Calu3 (cell line): ENCODE measurements around the gene CEP128. TPM values are rescaled to one million over a fixed set of nuclear protein-coding genes. Genes with fewer than 3 reads are reported as not detected.
A peak's percentile ranks its signal among the peaks of the same experiment; 100 is the strongest.

Source experiments
- BruUV-seq: library from RNA; stranded (reverse); fragments of 400-500 nt; replicated peaks from 2 replicates; lab custom pipeline; 2021; lab: Mats Ljungman, UMichigan
- CTCF ChIA-PET: fragments of 300-600 bp; sonication (Branson Sonifier 250); formaldehyde crosslinking; loops from one replicate; lab custom pipeline; 2022; ENCODE audit warnings: antibody characterized with exemption; lab: Charles Lee
- DNase-seq: peaks from one replicate; pipeline ENCODE4 v3.0.0; 2022
- H3K27ac Mint-ChIP-seq: one replicate; pipeline ENCODE4 v1.8.0; 2022; ENCODE audit warnings: mixed read lengths; ENCODE audit not compliant: unreplicated experiment
- H3K27me3 Mint-ChIP-seq: one replicate; pipeline ENCODE4 v1.8.0; 2022; ENCODE audit warnings: mixed read lengths; ENCODE audit not compliant: unreplicated experiment
- H3K36me3 Mint-ChIP-seq: one replicate; pipeline ENCODE4 v1.8.0; 2022; ENCODE audit warnings: mild to moderate bottlenecking, moderate library complexity, mixed read lengths; ENCODE audit not compliant: insufficient read depth, unreplicated experiment
- H3K4me1 Mint-ChIP-seq: one replicate; pipeline ENCODE4 v1.8.0; 2022; ENCODE audit warnings: mild to moderate bottlenecking, low read depth, mixed read lengths; ENCODE audit not compliant: unreplicated experiment
- H3K4me3 Mint-ChIP-seq: one replicate; pipeline ENCODE4 v1.8.0; 2022; ENCODE audit warnings: mild to moderate bottlenecking, low read depth, moderate library complexity, mixed read lengths; ENCODE audit not compliant: unreplicated experiment
- H3K9me3 Mint-ChIP-seq: one replicate; pipeline ENCODE4 v1.8.0; 2022; ENCODE audit warnings: low read depth, mixed read lengths; ENCODE audit not compliant: unreplicated experiment
- intact Hi-C: fragments of 100-400 bp; cut with micrococcal nuclease; formaldehyde crosslinking; loops from one replicate; pipeline ENCODE4 v1.10.0; 2022; ENCODE audit not compliant: unreplicated experiment
- total RNA-seq: library from RNA; stranded (reverse); gene quantifications from 2 replicates; pipeline ENCODE4 v1.2.3, GENCODE V29; 2022
- TF ChIP-seq, protein P1 (sequence below): fragments of 200-600 bp; IDR thresholded peaks from one replicate; pipeline ENCODE4 v1.8.0; 2022; ENCODE audit warnings: antibody characterized with exemption; ENCODE audit not compliant: unreplicated experiment

The CEP128 gene
- total RNA-seq, 1 experiment from 2014 or later = 22.9 TPM

DNA sequence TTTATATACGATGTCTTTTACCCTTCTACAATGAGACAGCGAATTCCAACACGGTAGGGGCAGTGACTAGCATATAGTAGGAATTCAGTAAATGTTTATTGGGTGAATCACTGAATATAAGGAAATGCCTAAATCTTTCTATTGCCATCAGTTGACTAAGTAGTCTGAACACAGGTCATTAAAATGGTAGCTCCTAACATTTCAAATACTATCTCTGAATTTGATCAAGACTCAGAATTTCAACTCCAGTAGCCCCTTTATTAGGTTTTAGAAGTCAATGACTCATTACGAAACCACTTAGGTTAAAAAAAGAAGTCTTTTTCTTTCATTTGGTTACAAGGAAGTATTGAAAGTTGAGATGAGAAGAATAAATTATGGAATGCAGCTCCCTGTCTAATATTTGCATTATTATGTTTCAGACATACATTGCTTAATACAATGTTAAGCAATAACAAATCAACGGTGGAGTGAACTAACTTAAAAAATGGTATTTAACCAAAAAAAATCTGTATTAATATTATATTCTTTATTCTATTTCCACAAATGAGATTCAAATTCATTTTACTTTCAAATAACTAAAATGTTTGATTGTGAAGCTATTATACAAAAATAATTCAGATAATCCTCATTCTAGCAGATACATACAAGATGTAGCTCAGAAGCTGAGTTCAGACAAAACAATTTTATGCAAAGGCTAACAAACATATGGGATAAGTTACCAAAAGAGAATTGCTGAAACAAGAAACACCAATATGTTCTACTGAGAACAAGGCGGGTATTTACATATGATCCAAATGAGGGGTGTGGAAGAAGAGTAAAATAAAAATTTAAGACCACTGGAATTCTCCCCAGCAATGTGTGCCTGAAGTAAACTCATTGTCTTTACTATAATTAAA lies 302.7 kb downstream of the CEP128 start:
- intact Hi-C loops = no loop called here
- peak overlapping the region; percentile 97 for H3K27ac Mint-ChIP-seq
- DNase-seq = peak; percentile 21
- BruUV-seq = no TSS peak
- H3K27me3 Mint-ChIP-seq = no peaks in the 10 kb centered on the region
- peak overlapping the region; percentile 42 for H3K4me3 Mint-ChIP-seq
- peaks cover 49% of the 10 kb centered on the region for H3K4me1 Mint-ChIP-seq
- no peaks in the 10 kb centered on the region for H3K9me3 Mint-ChIP-seq
- CTCF ChIA-PET = interaction anchor here (0.8 kb wide), 1 partner anchor 53 kb away, joined by 4 read pairs; no protein-coding TSS in a partner anchor
- H3K36me3 Mint-ChIP-seq = peaks cover 5% of the 10 kb centered on the region
- TF ChIP-seq, protein P1, sequence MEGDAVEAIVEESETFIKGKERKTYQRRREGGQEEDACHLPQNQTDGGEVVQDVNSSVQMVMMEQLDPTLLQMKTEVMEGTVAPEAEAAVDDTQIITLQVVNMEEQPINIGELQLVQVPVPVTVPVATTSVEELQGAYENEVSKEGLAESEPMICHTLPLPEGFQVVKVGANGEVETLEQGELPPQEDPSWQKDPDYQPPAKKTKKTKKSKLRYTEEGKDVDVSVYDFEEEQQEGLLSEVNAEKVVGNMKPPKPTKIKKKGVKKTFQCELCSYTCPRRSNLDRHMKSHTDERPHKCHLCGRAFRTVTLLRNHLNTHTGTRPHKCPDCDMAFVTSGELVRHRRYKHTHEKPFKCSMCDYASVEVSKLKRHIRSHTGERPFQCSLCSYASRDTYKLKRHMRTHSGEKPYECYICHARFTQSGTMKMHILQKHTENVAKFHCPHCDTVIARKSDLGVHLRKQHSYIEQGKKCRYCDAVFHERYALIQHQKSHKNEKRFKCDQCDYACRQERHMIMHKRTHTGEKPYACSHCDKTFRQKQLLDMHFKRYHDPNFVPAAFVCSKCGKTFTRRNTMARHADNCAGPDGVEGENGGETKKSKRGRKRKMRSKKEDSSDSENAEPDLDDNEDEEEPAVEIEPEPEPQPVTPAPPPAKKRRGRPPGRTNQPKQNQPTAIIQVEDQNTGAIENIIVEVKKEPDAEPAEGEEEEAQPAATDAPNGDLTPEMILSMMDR = no peak

- CTCF ChIA-PET = interaction anchor here (0.8 kb wide), 1 partner anchor 52 kb away, joined by 4 read pairs; no protein-coding TSS in a partner anchor
- peak overlapping the region; percentile 97 for H3K27ac Mint-ChIP-seq
- H3K4me3 Mint-ChIP-seq = peak overlapping the region; percentile 42
- no peaks in the 10 kb centered on the region for H3K9me3 Mint-ChIP-seq
- DNase-seq = peak; percentile 2
- BruUV-seq = no TSS peak
- intact Hi-C loops = no loop called here
- peaks cover 5% of the 10 kb centered on the region for H3K36me3 Mint-ChIP-seq
- H3K4me1 Mint-ChIP-seq = peaks cover 49% of the 10 kb centered on the region
- TF ChIP-seq, protein P1 = no peak
- H3K27me3 Mint-ChIP-seq = no peaks in the 10 kb centered on the region
Measured at GRCh38 chr14:80637756-80638619, 303.6 kb downstream of the CEP128 start.

- Mint-ChIP-seq H3K4me1 (peaks cover 45% of the 10 kb centered on the region), H3K4me3 (no peak overlapping the region), H3K36me3 (peaks cover 5% of the 10 kb centered on the region), H3K9me3 (no peaks in the 10 kb centered on the region), H3K27ac (no peak overlapping the region), H3K27me3 (no peaks in the 10 kb centered on the region)
- TF ChIP-seq, protein P1 = no peak
- intact Hi-C loops = no loop called here
- no peak for DNase-seq
- BruUV-seq = no TSS peak
- CTCF ChIA-PET = no interaction called here
Measured at GRCh38 chr14:80636071-80636470, 305.5 kb downstream of the CEP128 start.

GRCh38 chr14:80634106-80634758 lies 307.3 kb downstream of the CEP128 start:
- no TSS peak for BruUV-seq
- CTCF ChIA-PET = no interaction called here
- Mint-ChIP-seq H3K4me1 (peaks cover 27% of the 10 kb centered on the region), H3K36me3 (peaks cover 5% of the 10 kb centered on the region), H3K27me3 (no peaks in the 10 kb centered on the region), H3K4me3 (no peak overlapping the region), H3K27ac (no peak overlapping the region), H3K9me3 (no peaks in the 10 kb centered on the region)
- no peak for DNase-seq
- intact Hi-C loops = no loop called here
- TF ChIP-seq, protein P1 = no peak
